WTC11 (cell line): Measurements from ENCODE around the gene ARHGEF28. TPM values are rescaled to one million over a fixed set of nuclear protein-coding genes. Genes with fewer than 3 reads are reported as not detected.

Experiments used
- ATAC-seq: fragments of 200-7000 bp; cut with Tn5 transposase; 2 replicates; pipeline ENCODE4 v1.10.0; 2021; ENCODE audit warnings: mild to moderate bottlenecking, moderate library complexity
- CTCF ChIA-PET: fragments of 300-600 bp; sonication (Branson Sonifier 250); formaldehyde crosslinking; loops from one replicate; lab custom pipeline; 2021; ENCODE audit warnings: antibody characterized with exemption; lab: Charles Lee
- POLR2A ChIA-PET: fragments of 350-600 bp; sonication (Branson Sonifier 250); formaldehyde crosslinking; loops from one replicate; lab custom pipeline; 2021; ENCODE audit warnings: antibody characterized with exemption; lab: Charles Lee
- DNase-seq: peaks from one replicate; pipeline ENCODE4 v3.0.0; 2021; ENCODE audit warnings: low spot score
- H3K27ac Mint-ChIP-seq: 2 replicates; pipeline ENCODE4 v1.8.0; 2021; ENCODE audit warnings: mixed read lengths
- H3K27me3 Mint-ChIP-seq: 2 replicates; pipeline ENCODE4 v1.8.0; 2021; ENCODE audit warnings: low read depth, mild to moderate bottlenecking, moderate library complexity, mixed read lengths
- H3K36me3 Mint-ChIP-seq: 2 replicates; pipeline ENCODE4 v1.8.0; 2021; ENCODE audit warnings: mixed read lengths
- H3K4me1 Mint-ChIP-seq: 2 replicates; pipeline ENCODE4 v1.8.0; 2022; ENCODE audit warnings: mixed read lengths
- H3K4me3 Mint-ChIP-seq: 2 replicates; pipeline ENCODE4 v1.8.0; 2021; ENCODE audit warnings: mild to moderate bottlenecking, moderate library complexity, mixed read lengths
- H3K9me3 Mint-ChIP-seq: 2 replicates; pipeline ENCODE4 v1.8.0; 2021; ENCODE audit warnings: mixed read lengths
- ATF1 ChIP-seq: sonication (generic); formaldehyde crosslinking; IDR thresholded peaks from 2 replicates; pipeline ENCODE4 v1.8.1; 2023; ENCODE audit warnings: mild to moderate bottlenecking, moderate library complexity, missing genetic modification reagents
- FOXP1 ChIP-seq: sonication (generic); formaldehyde crosslinking; IDR thresholded peaks from 2 replicates; pipeline ENCODE4 v1.8.0; 2022; ENCODE audit warnings: missing genetic modification reagents, mild to moderate bottlenecking, moderate library complexity, borderline replicate concordance
- GABPB1 ChIP-seq: sonication (generic); formaldehyde crosslinking; IDR thresholded peaks from 2 replicates; pipeline ENCODE4 v1.8.1; 2023; ENCODE audit warnings: mild to moderate bottlenecking, missing genetic modification reagents
- GRHL2 ChIP-seq: fragments of 250-450 bp; sonication (Bioruptor Pico); IDR thresholded peaks from 2 replicates; pipeline ENCODE4 v1.8.0; 2022; ENCODE audit warnings: mild to moderate bottlenecking, moderate library complexity; ENCODE audit not compliant: insufficient replicate concordance, severe bottlenecking
- JAZF1 ChIP-seq: fragments of 250-450 bp; sonication (Bioruptor Pico); IDR thresholded peaks from 2 replicates; pipeline ENCODE4 v1.9.0; 2021; ENCODE audit warnings: moderate library complexity, mild to moderate bottlenecking, inconsistent platforms
- JUN ChIP-seq: sonication (generic); formaldehyde crosslinking; IDR thresholded peaks from 2 replicates; pipeline ENCODE4 v1.8.0; 2023; ENCODE audit warnings: mild to moderate bottlenecking, missing genetic modification reagents
- MAX ChIP-seq: sonication (generic); formaldehyde crosslinking; IDR thresholded peaks from 2 replicates; pipeline ENCODE4 v1.8.0; 2022; ENCODE audit warnings: mild to moderate bottlenecking, missing genetic modification reagents
- MYBL2 ChIP-seq: sonication (generic); formaldehyde crosslinking; IDR thresholded peaks from 2 replicates; pipeline ENCODE4 v1.8.1; 2023; ENCODE audit warnings: mild to moderate bottlenecking, moderate library complexity, missing genetic modification reagents
- NR1H2 ChIP-seq: sonication (generic); formaldehyde crosslinking; IDR thresholded peaks from 2 replicates; pipeline ENCODE4 v1.9.0; 2021; ENCODE audit warnings: mild to moderate bottlenecking, moderate library complexity, missing genetic modification reagents
- PRDM15 ChIP-seq: sonication (generic); formaldehyde crosslinking; IDR thresholded peaks from 2 replicates; pipeline ENCODE4 v1.8.0; 2022; ENCODE audit warnings: missing genetic modification reagents
- RELA ChIP-seq: sonication (generic); formaldehyde crosslinking; IDR thresholded peaks from 2 replicates; pipeline ENCODE4 v1.8.1; 2022; ENCODE audit warnings: missing genetic modification reagents, mild to moderate bottlenecking, borderline replicate concordance
- SMAD4 ChIP-seq: sonication (generic); formaldehyde crosslinking; IDR thresholded peaks from 2 replicates; pipeline ENCODE4 v1.8.0; 2022; ENCODE audit warnings: mild to moderate bottlenecking, missing genetic modification reagents
- SOX15 ChIP-seq: fragments of 250-450 bp; sonication (Bioruptor Pico); IDR thresholded peaks from 2 replicates; pipeline ENCODE4 v1.9.0; 2021; ENCODE audit warnings: mild to moderate bottlenecking
- TEAD4 ChIP-seq: sonication (generic); formaldehyde crosslinking; IDR thresholded peaks from 2 replicates; pipeline ENCODE4 v1.8.0; 2022; ENCODE audit warnings: mild to moderate bottlenecking, missing genetic modification reagents
- TP53 ChIP-seq: sonication (generic); formaldehyde crosslinking; IDR thresholded peaks from 2 replicates; pipeline ENCODE4 v1.8.1; 2023; ENCODE audit warnings: mild to moderate bottlenecking, missing genetic modification reagents
- ZBTB21 ChIP-seq: sonication (generic); formaldehyde crosslinking; IDR thresholded peaks from 2 replicates; pipeline ENCODE4 v1.8.1; 2023; ENCODE audit warnings: mild to moderate bottlenecking, missing genetic modification reagents, borderline replicate concordance
- ZMAT4 ChIP-seq: fragments of 250-450 bp; sonication (Bioruptor Pico); IDR thresholded peaks from 2 replicates; pipeline ENCODE4 v1.9.0; 2021; ENCODE audit warnings: mild to moderate bottlenecking
- ZNF317 ChIP-seq: sonication (generic); formaldehyde crosslinking; IDR thresholded peaks from 2 replicates; pipeline ENCODE4 v1.8.1; 2023; ENCODE audit warnings: low read depth, mild to moderate bottlenecking, moderate library complexity, missing genetic modification reagents, borderline replicate concordance
- total RNA-seq: library from RNA; stranded (reverse); gene quantifications from 3 replicates; pipeline ENCODE4 v1.2.3, GENCODE V29; 2021
- TF ChIP-seq, protein P1 (sequence below): sonication (generic); formaldehyde crosslinking; IDR thresholded peaks from 2 replicates; pipeline ENCODE4 v1.8.1; 2022; ENCODE audit warnings: missing genetic modification reagents, borderline replicate concordance
- TF ChIP-seq, protein P2 (sequence below): sonication (generic); formaldehyde crosslinking; IDR thresholded peaks from 2 replicates; pipeline ENCODE4 v1.8.1; 2023; ENCODE audit warnings: mild to moderate bottlenecking, missing genetic modification reagents, moderate library complexity
- TF ChIP-seq, protein P3 (sequence below): sonication (generic); formaldehyde crosslinking; IDR thresholded peaks from 2 replicates; pipeline ENCODE4 v1.8.0; 2022; ENCODE audit warnings: mild to moderate bottlenecking, missing genetic modification reagents
- TF ChIP-seq, protein P4 (sequence below): sonication (generic); formaldehyde crosslinking; IDR thresholded peaks from 2 replicates; pipeline ENCODE4 v1.8.0; 2023; ENCODE audit warnings: mild to moderate bottlenecking, missing genetic modification reagents
- TF ChIP-seq, protein P5 (sequence below): sonication (generic); formaldehyde crosslinking; IDR thresholded peaks from 2 replicates; pipeline ENCODE4 v1.8.1; 2022; ENCODE audit warnings: low read depth, missing genetic modification reagents, borderline replicate concordance

Gene ARHGEF28
- total RNA-seq, 1 experiment from 2014 or later = 0.96 TPM

GRCh38 chr5:73943397-73943796, 317.4 kb downstream of the ARHGEF28 start:
- POLR2A ChIA-PET = no interaction called here
- peaks cover 10% of the 10 kb centered on the region for H3K4me1 Mint-ChIP-seq
- ATAC-seq = no peak
- no peak for DNase-seq
- CTCF ChIA-PET = no interaction called here
- H3K9me3 Mint-ChIP-seq = peaks cover 18% of the 10 kb centered on the region
- no peaks in the 10 kb centered on the region; the same call in 1 of the 2 replicates for H3K36me3 Mint-ChIP-seq
- H3K27me3 Mint-ChIP-seq = no peaks in the 10 kb centered on the region
- TF ChIP-seq, protein P1, sequence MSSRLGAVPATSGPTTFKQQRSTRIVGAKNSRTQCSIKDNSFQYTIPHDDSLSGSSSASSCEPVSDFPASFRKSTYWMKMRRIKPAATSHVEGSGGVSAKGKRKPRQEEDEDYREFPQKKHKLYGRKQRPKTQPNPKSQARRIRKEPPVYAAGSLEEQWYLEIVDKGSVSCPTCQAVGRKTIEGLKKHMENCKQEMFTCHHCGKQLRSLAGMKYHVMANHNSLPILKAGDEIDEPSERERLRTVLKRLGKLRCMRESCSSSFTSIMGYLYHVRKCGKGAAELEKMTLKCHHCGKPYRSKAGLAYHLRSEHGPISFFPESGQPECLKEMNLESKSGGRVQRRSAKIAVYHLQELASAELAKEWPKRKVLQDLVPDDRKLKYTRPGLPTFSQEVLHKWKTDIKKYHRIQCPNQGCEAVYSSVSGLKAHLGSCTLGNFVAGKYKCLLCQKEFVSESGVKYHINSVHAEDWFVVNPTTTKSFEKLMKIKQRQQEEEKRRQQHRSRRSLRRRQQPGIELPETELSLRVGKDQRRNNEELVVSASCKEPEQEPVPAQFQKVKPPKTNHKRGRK (CRISPR knock-in tag) = no peak
- TF ChIP-seq ATF1 (CRISPR knock-in tag) (no peak), MYBL2 (CRISPR knock-in tag) (no peak), JUN (CRISPR knock-in tag) (no peak), SMAD4 (CRISPR knock-in tag) (no peak), ZNF317 (no peak), NR1H2 (CRISPR knock-in tag) (no peak), TP53 (CRISPR knock-in tag) (no peak)
- TF ChIP-seq, protein P2, sequence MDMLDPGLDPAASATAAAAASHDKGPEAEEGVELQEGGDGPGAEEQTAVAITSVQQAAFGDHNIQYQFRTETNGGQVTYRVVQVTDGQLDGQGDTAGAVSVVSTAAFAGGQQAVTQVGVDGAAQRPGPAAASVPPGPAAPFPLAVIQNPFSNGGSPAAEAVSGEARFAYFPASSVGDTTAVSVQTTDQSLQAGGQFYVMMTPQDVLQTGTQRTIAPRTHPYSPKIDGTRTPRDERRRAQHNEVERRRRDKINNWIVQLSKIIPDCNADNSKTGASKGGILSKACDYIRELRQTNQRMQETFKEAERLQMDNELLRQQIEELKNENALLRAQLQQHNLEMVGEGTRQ = no peak
- H3K27ac Mint-ChIP-seq = no peak overlapping the region
- no peak overlapping the region for H3K4me3 Mint-ChIP-seq

GRCh38 chr5:73944581-73944980, 318.6 kb downstream of the ARHGEF28 start:
- H3K4me3 Mint-ChIP-seq = no peak overlapping the region
- DNase-seq (no peak), ATAC-seq (no peak)
- no peaks in the 10 kb centered on the region for H3K27me3 Mint-ChIP-seq
- ChIA-PET POLR2A (no interaction called here), CTCF (interaction anchor here (1.0 kb wide), 1 partner anchor 705 kb away, joined by 3 read pairs; no protein-coding TSS in a partner anchor)
- no peak overlapping the region for H3K27ac Mint-ChIP-seq
- H3K36me3 Mint-ChIP-seq = no peaks in the 10 kb centered on the region; the same call in 1 of the 2 replicates
- peaks cover 18% of the 10 kb centered on the region for H3K9me3 Mint-ChIP-seq
- peaks cover 10% of the 10 kb centered on the region for H3K4me1 Mint-ChIP-seq
- no peak for TF ChIP-seq FOXP1 (CRISPR knock-in tag)
- TF ChIP-seq, protein P2 = no peak
- no peak for TF ChIP-seq ZBTB21 (CRISPR knock-in tag)
- TF ChIP-seq, protein P3, sequence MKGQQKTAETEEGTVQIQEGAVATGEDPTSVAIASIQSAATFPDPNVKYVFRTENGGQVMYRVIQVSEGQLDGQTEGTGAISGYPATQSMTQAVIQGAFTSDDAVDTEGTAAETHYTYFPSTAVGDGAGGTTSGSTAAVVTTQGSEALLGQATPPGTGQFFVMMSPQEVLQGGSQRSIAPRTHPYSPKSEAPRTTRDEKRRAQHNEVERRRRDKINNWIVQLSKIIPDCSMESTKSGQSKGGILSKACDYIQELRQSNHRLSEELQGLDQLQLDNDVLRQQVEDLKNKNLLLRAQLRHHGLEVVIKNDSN (CRISPR knock-in tag) = no peak
- TF ChIP-seq, protein P4, sequence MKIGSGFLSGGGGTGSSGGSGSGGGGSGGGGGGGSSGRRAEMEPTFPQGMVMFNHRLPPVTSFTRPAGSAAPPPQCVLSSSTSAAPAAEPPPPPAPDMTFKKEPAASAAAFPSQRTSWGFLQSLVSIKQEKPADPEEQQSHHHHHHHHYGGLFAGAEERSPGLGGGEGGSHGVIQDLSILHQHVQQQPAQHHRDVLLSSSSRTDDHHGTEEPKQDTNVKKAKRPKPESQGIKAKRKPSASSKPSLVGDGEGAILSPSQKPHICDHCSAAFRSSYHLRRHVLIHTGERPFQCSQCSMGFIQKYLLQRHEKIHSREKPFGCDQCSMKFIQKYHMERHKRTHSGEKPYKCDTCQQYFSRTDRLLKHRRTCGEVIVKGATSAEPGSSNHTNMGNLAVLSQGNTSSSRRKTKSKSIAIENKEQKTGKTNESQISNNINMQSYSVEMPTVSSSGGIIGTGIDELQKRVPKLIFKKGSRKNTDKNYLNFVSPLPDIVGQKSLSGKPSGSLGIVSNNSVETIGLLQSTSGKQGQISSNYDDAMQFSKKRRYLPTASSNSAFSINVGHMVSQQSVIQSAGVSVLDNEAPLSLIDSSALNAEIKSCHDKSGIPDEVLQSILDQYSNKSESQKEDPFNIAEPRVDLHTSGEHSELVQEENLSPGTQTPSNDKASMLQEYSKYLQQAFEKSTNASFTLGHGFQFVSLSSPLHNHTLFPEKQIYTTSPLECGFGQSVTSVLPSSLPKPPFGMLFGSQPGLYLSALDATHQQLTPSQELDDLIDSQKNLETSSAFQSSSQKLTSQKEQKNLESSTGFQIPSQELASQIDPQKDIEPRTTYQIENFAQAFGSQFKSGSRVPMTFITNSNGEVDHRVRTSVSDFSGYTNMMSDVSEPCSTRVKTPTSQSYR = no peak
- no peak for TF ChIP-seq ZMAT4 (CRISPR knock-in tag)
- no peak for TF ChIP-seq JAZF1 (CRISPR knock-in tag)
- TF ChIP-seq GABPB1 (CRISPR knock-in tag) = no peak
- TF ChIP-seq GRHL2 (CRISPR knock-in tag) = no peak
- TF ChIP-seq RELA (CRISPR knock-in tag) = no peak
- no peak for TF ChIP-seq PRDM15 (CRISPR knock-in tag)
- TF ChIP-seq, protein P5, sequence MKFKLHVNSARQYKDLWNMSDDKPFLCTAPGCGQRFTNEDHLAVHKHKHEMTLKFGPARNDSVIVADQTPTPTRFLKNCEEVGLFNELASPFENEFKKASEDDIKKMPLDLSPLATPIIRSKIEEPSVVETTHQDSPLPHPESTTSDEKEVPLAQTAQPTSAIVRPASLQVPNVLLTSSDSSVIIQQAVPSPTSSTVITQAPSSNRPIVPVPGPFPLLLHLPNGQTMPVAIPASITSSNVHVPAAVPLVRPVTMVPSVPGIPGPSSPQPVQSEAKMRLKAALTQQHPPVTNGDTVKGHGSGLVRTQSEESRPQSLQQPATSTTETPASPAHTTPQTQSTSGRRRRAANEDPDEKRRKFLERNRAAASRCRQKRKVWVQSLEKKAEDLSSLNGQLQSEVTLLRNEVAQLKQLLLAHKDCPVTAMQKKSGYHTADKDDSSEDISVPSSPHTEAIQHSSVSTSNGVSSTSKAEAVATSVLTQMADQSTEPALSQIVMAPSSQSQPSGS = no peak
- TF ChIP-seq MAX (CRISPR knock-in tag) = no peak
- TF ChIP-seq TEAD4 (CRISPR knock-in tag) = no peak
- TF ChIP-seq SOX15 (CRISPR knock-in tag) = no peak
